Endothelial cell of umbilical vein (primary cell): ENCODE data around the gene DDX17.

ENCODE experiments used
- CTCF ChIP-seq, 2 donors: IDR thresholded peaks; 1 replicate in 1 of 2; 2 replicates in 1 of 2; pipeline ENCODE4 v1.5.1; 2011; ENCODE audit warnings: low read length in 2 of 2, mild to moderate bottlenecking in 2 of 2, moderate library complexity in 2 of 2, control low read depth in 1 of 2, inconsistent platforms in 1 of 2, low read depth in 1 of 2; ENCODE audit not compliant: insufficient read depth in 1 of 2; ENCODE audit errors: extremely low read depth in 1 of 2
- EZH2 ChIP-seq: IDR thresholded peaks from 2 replicates; pipeline ENCODE4 v1.6.1; 2012; ENCODE audit warnings: borderline replicate concordance, low read depth, mild to moderate bottlenecking, moderate library complexity, low read length, inconsistent platforms; ENCODE audit not compliant: severe bottlenecking
- MYC ChIP-seq: IDR thresholded peaks from one replicate; pipeline ENCODE4 v1.6.1; 2011; ENCODE audit warnings: mild to moderate bottlenecking, low read depth, low read length
- POLR2A ChIP-seq: IDR thresholded peaks from 2 replicates; pipeline ENCODE4 v1.6.1; 2012; ENCODE audit warnings: low read depth, mild to moderate bottlenecking, control low read depth, low read length
- POLR2AphosphoS5 ChIP-seq: IDR thresholded peaks from 2 replicates; pipeline ENCODE4 v1.6.1; 2012; ENCODE audit warnings: low read depth, mild to moderate bottlenecking, control low read depth, low read length, moderate library complexity; ENCODE audit not compliant: insufficient read depth

GRCh38 chr22:38469306-38469781 lies 36.8 kb downstream of the DDX17 start:
- TF ChIP-seq CTCF (IDR thresholded peaks at IDR 0.05; ENCODE audit: extremely low read depth in 1 of 2, insufficient read depth in 1 of 2, low read depth in 1 of 2, low read length in 2 of 2) (no peak), POLR2AphosphoS5 (no peak), POLR2A (no peak), EZH2 (no peak), MYC (no peak)
